ENCODE results near the gene COLEC12.

DNA sequence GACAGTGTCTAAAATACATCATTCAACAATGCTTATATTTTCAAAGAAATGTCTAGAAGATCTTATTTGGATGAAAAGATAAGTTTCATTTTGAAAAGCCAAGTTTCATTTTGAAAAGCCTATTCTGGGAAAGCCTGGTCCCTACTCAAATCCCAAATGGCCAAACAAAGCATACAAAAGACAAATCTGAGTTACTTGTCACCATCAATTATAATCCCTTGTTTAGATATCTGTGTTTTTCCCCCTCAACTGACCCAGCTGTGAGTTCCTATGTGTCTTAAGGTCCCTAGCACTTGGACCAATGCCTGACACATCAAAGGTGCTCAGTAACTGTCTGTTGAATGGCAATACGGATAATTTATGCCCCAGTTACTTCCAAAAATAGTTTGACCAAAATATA lies 180.3 kb downstream of the COLEC12 start:
- TF ChIP-seq CTCF (IDR thresholded peaks at IDR 0.05) = no peak
- TF ChIP-seq EP300 (IDR thresholded peaks at IDR 0.05) = no peak
